ENCODE data around the gene CPAMD8.
"Not testable (repeated sequence)": the region's sequence is repeated elsewhere in the genome, so short reads cannot be mapped to it uniquely, and the experiment has no call there.

CPAMD8 gene

GRCh38 chr19:17041976-17042375 is 15.4 kb upstream of the CPAMD8 start:
- no peak for DNase-seq (ENCODE audit: low read depth)

GRCh38 chr19:17037966-17038500 is 11.4 kb upstream of the CPAMD8 start:
- no peak for DNase-seq (ENCODE audit: low read depth)

GRCh38 chr19:17037184-17037583 is 10.6 kb upstream of the CPAMD8 start:
- DNase-seq (ENCODE audit: low read depth), result no peak

- DNase-seq (ENCODE audit: low read depth), result no peak
Observed at GRCh38 chr19:17036640-17037039, 10.0 kb upstream of the CPAMD8 start.

- no peak for DNase-seq (ENCODE audit: low read depth)
Observed at GRCh38 chr19:17035842-17036424, 9.3 kb upstream of the CPAMD8 start.

GRCh38 chr19:17031741-17032140 is 5.1 kb upstream of the CPAMD8 start:
- DNase-seq (ENCODE audit: low read depth), result no peak

GRCh38 chr19:17027535-17027975 is 945 bp upstream of the CPAMD8 start:
- no peak for DNase-seq (ENCODE audit: low read depth)

GRCh38 chr19:17025991-17026658 is 485 bp downstream of the CPAMD8 start:
- no peak for DNase-seq (ENCODE audit: low read depth)

GRCh38 chr19:17025361-17025760 is 1.2 kb downstream of the CPAMD8 start:
- DNase-seq (ENCODE audit: low read depth), result no peak

- DNase-seq (ENCODE audit: low read depth), result not testable (repeated sequence)
Observed at GRCh38 chr19:17024941-17025340, 1.7 kb downstream of the CPAMD8 start.

- no peak for DNase-seq (ENCODE audit: low read depth)
Observed at GRCh38 chr19:17023805-17024204, 2.8 kb downstream of the CPAMD8 start.

- DNase-seq (ENCODE audit: low read depth), result no peak
Observed at GRCh38 chr19:17022738-17023137, 3.9 kb downstream of the CPAMD8 start.

- DNase-seq (ENCODE audit: low read depth), result no peak
Observed at GRCh38 chr19:17021793-17022590, 4.6 kb downstream of the CPAMD8 start.

GRCh38 chr19:17021328-17021727 is 5.3 kb downstream of the CPAMD8 start:
- DNase-seq (ENCODE audit: low read depth), result no peak

GRCh38 chr19:17020823-17021222 is 5.8 kb downstream of the CPAMD8 start:
- DNase-seq (ENCODE audit: low read depth), result no peak

GRCh38 chr19:17020385-17020784 is 6.2 kb downstream of the CPAMD8 start:
- no peak for DNase-seq (ENCODE audit: low read depth)

GRCh38 chr19:17014212-17014861 is 12.3 kb downstream of the CPAMD8 start:
- DNase-seq (ENCODE audit: low read depth), result not testable (repeated sequence)

GRCh38 chr19:17011485-17011884 is 15.1 kb downstream of the CPAMD8 start:
- DNase-seq (ENCODE audit: low read depth), result no peak

- DNase-seq (ENCODE audit: low read depth), result no peak
Observed at GRCh38 chr19:17006579-17006978, 20.0 kb downstream of the CPAMD8 start.

- no peak for DNase-seq (ENCODE audit: low read depth)
Observed at GRCh38 chr19:17005000-17005399, 21.6 kb downstream of the CPAMD8 start.

GRCh38 chr19:17004386-17004785 is 22.2 kb downstream of the CPAMD8 start:
- DNase-seq (ENCODE audit: low read depth), result no peak

GRCh38 chr19:17002455-17002854 is 24.2 kb downstream of the CPAMD8 start:
- DNase-seq (ENCODE audit: low read depth), result no peak

Data from T follicular helper cell (primary cell).